Dendritic cell treated with granulocyte-macrophage colony-stimulating factor and Interleukin-4, amounts not matched to agents 40 ng/mL and 50 ng/mL, for 4 days (primary cell): ENCODE data around the gene UBXN6.
A peak's percentile ranks its signal among the peaks of the same experiment; 100 is the strongest.

ENCODE experiments used
- H3K27ac Mint-ChIP-seq: one replicate; pipeline ENCODE4 v1.8.0; 2022; ENCODE audit warnings: mild to moderate bottlenecking, mixed read lengths
- H3K27me3 Mint-ChIP-seq: one replicate; pipeline ENCODE4 v1.8.0; 2022; ENCODE audit warnings: mild to moderate bottlenecking, mixed read lengths
- H3K36me3 Mint-ChIP-seq: one replicate; pipeline ENCODE4 v1.8.0; 2022; ENCODE audit warnings: low read depth, mixed read lengths
- H3K4me1 Mint-ChIP-seq: one replicate; pipeline ENCODE4 v1.8.0; 2022; ENCODE audit warnings: low read depth, mixed read lengths
- H3K4me3 Mint-ChIP-seq: one replicate; pipeline ENCODE4 v1.8.0; 2022; ENCODE audit warnings: mild to moderate bottlenecking, moderate library complexity, mixed read lengths
- H3K9me3 Mint-ChIP-seq: one replicate; pipeline ENCODE4 v1.8.0; 2022; ENCODE audit warnings: mixed read lengths
- intact Hi-C: fragments of 100-400 bp; cut with micrococcal nuclease; formaldehyde crosslinking; loops from one replicate; pipeline ENCODE4 v1.15.0; 2022

UBXN6 gene

GRCh38 chr19:4429771-4430171 is 27.8 kb downstream of the UBXN6 start:
- no peaks in the 10 kb centered on the region for H3K9me3 Mint-ChIP-seq
- peaks cover 53% of the 10 kb centered on the region for H3K36me3 Mint-ChIP-seq
- intact Hi-C loops, result no loop called here
- peaks cover 2% of the 10 kb centered on the region for H3K27me3 Mint-ChIP-seq
- H3K4me1 Mint-ChIP-seq, result peaks cover 44% of the 10 kb centered on the region
- no peak overlapping the region for H3K4me3 Mint-ChIP-seq
- H3K27ac Mint-ChIP-seq, result peak overlapping the region; percentile 83

GRCh38 chr19:4429256-4429655 is 28.3 kb downstream of the UBXN6 start:
- Mint-ChIP-seq H3K36me3 (peaks cover 48% of the 10 kb centered on the region), H3K27ac (peak overlapping the region; percentile 83), H3K4me1 (peaks cover 44% of the 10 kb centered on the region), H3K27me3 (peaks cover 2% of the 10 kb centered on the region), H3K4me3 (no peak overlapping the region), H3K9me3 (no peaks in the 10 kb centered on the region)
- intact Hi-C loops, result no loop called here

DNA sequence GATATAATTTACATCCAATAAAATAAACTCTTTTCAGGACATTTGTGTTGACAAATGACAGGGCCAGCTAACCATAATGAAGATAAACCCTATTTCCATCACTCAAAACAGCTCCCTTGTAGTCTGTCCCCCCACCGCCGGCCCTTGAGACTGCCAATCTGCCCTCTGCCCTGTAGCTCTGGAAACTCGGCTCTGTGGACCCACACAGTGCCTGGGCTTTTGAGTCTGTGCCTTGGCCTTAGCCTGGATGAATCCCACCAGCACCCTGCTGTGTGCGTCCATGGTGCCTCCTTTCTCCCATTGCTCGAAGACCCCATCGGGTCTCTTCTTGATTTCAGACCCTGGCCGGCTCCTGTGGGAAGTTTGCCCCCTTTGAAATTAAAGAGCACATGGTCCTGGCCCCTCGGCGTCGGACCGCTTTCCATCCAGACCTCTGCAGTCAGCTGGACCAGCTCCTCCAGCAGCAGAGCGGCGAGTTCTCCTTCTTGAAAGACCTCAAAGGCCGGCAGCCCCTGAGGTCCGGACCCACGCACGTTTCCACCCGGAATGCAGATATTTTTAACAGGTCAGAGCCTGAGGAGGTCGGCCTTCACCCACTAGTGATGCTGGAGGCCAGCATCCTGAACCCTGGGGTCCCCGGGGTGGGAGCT is 29.1 kb downstream of the UBXN6 start:
- Mint-ChIP-seq H3K4me1 (peaks cover 49% of the 10 kb centered on the region), H3K27ac (peak overlapping the region; percentile 83), H3K36me3 (peaks cover 49% of the 10 kb centered on the region), H3K4me3 (no peak overlapping the region), H3K9me3 (no peaks in the 10 kb centered on the region), H3K27me3 (peaks cover 2% of the 10 kb centered on the region)
- intact Hi-C loops, result no loop called here

DNA sequence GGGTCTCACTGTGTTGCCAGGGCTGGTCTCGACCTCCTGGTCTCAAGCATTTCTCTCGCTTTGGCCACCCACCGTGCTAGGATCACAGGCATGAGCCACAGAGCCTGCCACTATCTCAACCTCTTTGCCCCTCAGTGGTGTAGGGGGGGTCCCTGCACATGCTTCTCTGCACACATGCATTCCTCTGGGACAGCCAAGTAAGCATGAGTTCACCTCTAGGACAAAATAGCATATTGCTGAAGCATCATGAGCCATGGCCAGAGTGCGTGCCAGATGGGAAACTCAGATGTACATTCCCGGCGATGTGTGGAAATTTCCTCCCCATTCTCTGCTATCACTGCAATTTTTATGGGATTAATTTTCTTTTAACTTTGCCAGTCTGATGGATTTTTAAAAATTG is 32.1 kb downstream of the UBXN6 start:
- intact Hi-C loops, result no loop called here
- Mint-ChIP-seq H3K36me3 (peaks cover 54% of the 10 kb centered on the region), H3K27ac (no peak overlapping the region), H3K9me3 (no peaks in the 10 kb centered on the region), H3K4me1 (peaks cover 40% of the 10 kb centered on the region), H3K27me3 (peaks cover 2% of the 10 kb centered on the region), H3K4me3 (no peak overlapping the region)

- peaks cover 30% of the 10 kb centered on the region for H3K4me1 Mint-ChIP-seq
- intact Hi-C loops, result no loop called here
- no peaks in the 10 kb centered on the region for H3K27me3 Mint-ChIP-seq
- no peak overlapping the region for H3K4me3 Mint-ChIP-seq
- H3K9me3 Mint-ChIP-seq, result no peaks in the 10 kb centered on the region
- peaks cover 34% of the 10 kb centered on the region for H3K36me3 Mint-ChIP-seq
- H3K27ac Mint-ChIP-seq, result no peak overlapping the region
Measured at GRCh38 chr19:4423416-4424126, 34.0 kb downstream of the UBXN6 start.

DNA sequence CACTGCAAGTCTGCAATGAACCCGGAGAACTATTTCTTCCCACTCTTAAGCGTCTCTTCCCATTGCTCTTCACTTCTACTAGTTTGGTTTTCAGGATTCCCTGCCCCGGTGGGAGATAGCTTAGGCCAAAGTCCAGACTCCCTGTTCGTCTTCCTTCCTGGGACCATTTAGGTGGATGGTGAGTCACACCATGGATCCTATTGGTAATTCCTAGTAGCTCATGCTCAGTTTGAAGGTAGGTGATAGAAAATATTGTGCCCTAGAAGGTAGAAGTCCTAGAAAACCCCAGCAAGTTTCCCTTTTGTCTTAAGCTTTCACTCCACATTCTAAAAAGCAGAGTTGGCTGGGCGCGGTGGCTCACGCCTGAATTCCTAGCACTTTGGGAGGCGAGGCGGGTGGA is 41.3 kb downstream of the UBXN6 start:
- Mint-ChIP-seq H3K27ac (no peak overlapping the region), H3K9me3 (no peaks in the 10 kb centered on the region), H3K27me3 (no peaks in the 10 kb centered on the region), H3K4me3 (no peak overlapping the region), H3K4me1 (peaks cover 12% of the 10 kb centered on the region), H3K36me3 (peaks cover 24% of the 10 kb centered on the region)
- intact Hi-C loops, result no loop called here

- H3K4me3 Mint-ChIP-seq, result no peak overlapping the region
- H3K36me3 Mint-ChIP-seq, result peaks cover 24% of the 10 kb centered on the region
- peak overlapping the region; percentile 10 for H3K27ac Mint-ChIP-seq
- H3K9me3 Mint-ChIP-seq, result no peaks in the 10 kb centered on the region
- intact Hi-C loops, result no loop called here
- peaks cover 6% of the 10 kb centered on the region for H3K4me1 Mint-ChIP-seq
- H3K27me3 Mint-ChIP-seq, result no peaks in the 10 kb centered on the region
Measured at GRCh38 chr19:4415352-4415751, 42.2 kb downstream of the UBXN6 start.

- Mint-ChIP-seq H3K4me3 (no peak overlapping the region), H3K9me3 (no peaks in the 10 kb centered on the region), H3K4me1 (peaks cover 1% of the 10 kb centered on the region), H3K27me3 (no peaks in the 10 kb centered on the region), H3K27ac (peak overlapping the region; percentile 10), H3K36me3 (peaks cover 25% of the 10 kb centered on the region)
- intact Hi-C loops, result no loop called here
Measured at GRCh38 chr19:4414800-4415321, 42.7 kb downstream of the UBXN6 start.

GRCh38 chr19:4414144-4414799 is 43.3 kb downstream of the UBXN6 start:
- Mint-ChIP-seq H3K36me3 (peaks cover 31% of the 10 kb centered on the region), H3K27ac (no peak overlapping the region), H3K27me3 (no peaks in the 10 kb centered on the region), H3K4me1 (no peaks in the 10 kb centered on the region), H3K4me3 (no peak overlapping the region), H3K9me3 (no peaks in the 10 kb centered on the region)
- intact Hi-C loops, result no loop called here

GRCh38 chr19:4413588-4413987 is 44.0 kb downstream of the UBXN6 start:
- Mint-ChIP-seq H3K27me3 (no peaks in the 10 kb centered on the region), H3K4me1 (no peaks in the 10 kb centered on the region), H3K27ac (no peak overlapping the region), H3K4me3 (no peak overlapping the region), H3K9me3 (no peaks in the 10 kb centered on the region), H3K36me3 (peaks cover 37% of the 10 kb centered on the region)
- intact Hi-C loops, result no loop called here

DNA sequence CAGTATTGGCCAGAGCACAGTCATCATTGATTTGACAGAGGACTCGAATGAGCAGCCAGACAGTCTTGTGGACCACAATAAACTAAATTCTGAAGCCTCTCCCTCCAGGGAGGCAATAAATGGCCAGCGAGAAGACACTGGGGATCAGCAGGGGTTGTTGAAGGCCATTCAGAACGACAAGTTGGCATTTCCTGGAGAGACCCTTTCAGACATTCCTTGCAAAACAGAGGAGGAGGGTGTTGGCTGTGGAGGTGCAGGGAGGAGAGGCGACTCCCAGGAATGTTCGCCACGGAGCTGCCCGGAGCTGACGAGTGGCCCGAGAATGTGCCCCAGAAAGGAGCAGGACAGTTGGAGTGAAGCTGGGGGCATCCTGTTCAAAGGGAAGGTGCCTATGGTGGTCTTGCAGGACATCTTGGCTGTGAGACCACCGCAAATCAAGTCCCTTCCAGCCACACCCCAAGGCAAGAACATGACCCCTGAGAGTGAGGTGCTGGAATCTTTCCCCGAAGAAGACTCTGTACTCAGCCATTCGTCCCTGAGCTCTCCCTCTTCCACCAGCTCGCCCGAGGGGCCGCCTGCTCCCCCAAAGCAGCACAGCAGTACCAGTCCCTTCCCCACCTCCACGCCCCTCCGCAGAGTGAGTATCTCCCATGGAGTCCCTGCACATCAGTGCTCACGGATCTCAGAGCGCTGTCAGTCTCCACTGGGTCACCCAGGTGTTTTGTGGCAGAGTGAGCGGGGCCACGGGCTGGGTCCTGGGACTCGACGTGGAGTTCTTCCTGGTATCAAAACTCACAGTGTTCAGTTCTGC is 48.3 kb downstream of the UBXN6 start:
- intact Hi-C loops, result no loop called here
- Mint-ChIP-seq H3K36me3 (peaks cover 31% of the 10 kb centered on the region), H3K4me1 (no peaks in the 10 kb centered on the region), H3K9me3 (no peaks in the 10 kb centered on the region), H3K27ac (no peak overlapping the region), H3K4me3 (no peak overlapping the region), H3K27me3 (no peaks in the 10 kb centered on the region)

DNA sequence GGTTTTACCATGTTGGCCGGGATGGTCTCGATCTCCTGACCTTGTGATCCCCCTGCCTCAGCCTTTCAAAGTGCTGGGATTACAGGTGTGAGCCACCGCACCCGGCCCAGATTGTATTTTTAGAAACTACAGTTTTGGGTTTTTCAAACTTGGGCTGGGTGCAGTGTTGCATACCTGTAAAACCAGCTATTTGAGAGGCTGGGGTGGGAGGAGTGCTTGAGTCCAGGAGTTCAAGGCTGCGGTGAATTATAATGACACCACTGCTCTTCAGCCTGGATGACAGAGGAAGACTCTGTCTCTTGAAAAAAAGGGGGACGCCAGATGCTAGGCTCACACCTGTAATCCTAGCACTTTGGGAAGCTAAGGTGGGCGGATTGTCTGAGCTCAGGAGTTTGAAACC is 51.0 kb downstream of the UBXN6 start:
- Mint-ChIP-seq H3K36me3 (peaks cover 13% of the 10 kb centered on the region), H3K9me3 (no peaks in the 10 kb centered on the region), H3K27me3 (no peaks in the 10 kb centered on the region), H3K27ac (no peak overlapping the region), H3K4me3 (no peak overlapping the region), H3K4me1 (peaks cover 20% of the 10 kb centered on the region)
- intact Hi-C loops, result no loop called here

DNA sequence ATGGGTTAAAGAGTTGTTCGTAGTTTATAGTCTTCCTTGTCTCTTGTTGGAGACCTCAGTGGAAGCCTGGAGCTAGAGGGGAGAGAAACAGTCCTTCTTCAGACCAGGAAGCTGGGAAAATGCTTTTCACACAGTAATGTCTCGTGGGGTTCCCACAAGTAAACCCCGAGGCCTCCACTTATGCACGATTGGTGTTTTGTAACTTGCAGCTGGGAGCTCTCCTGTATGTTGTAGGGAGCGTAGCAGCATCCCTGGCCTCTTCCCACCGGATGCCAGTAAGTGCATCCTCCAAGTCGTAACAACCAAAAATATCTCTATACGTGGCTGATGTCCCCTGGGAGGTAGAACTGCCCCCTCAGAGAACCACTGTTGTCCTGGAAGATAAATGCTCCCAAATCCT is 51.6 kb downstream of the UBXN6 start:
- no peaks in the 10 kb centered on the region for H3K9me3 Mint-ChIP-seq
- H3K4me1 Mint-ChIP-seq, result peaks cover 27% of the 10 kb centered on the region
- H3K27me3 Mint-ChIP-seq, result no peaks in the 10 kb centered on the region
- peaks cover 13% of the 10 kb centered on the region for H3K36me3 Mint-ChIP-seq
- intact Hi-C loops, result no loop called here
- H3K27ac Mint-ChIP-seq, result no peak overlapping the region
- H3K4me3 Mint-ChIP-seq, result no peak overlapping the region
